Esophagus muscularis mucosa (tissue), 4 donors: ENCODE results near the gene OR6C68. TPM values are rescaled to one million over a fixed set of nuclear protein-coding genes. Genes with fewer than 3 reads are reported as not detected.

Source experiments
- DNase-seq: peaks from one replicate; pipeline ENCODE4 v3.0.0-alpha.2; 2017; ENCODE audit errors: extremely low spot score
- H3K27ac ChIP-seq, 4 donors: fragments of 200-600 bp; sonication (generic); replicated peaks in 1 of 4; 1 replicate in 3 of 4; 2 replicates in 1 of 4; pipeline ENCODE4 v1.5.1; 2016 to 2019; ENCODE audit warnings: mild to moderate bottlenecking in 1 of 4
- H3K27me3 ChIP-seq, 4 donors: fragments of 200-600 bp; sonication (generic); one replicate each; pipeline versions ENCODE4 v1.5.1 to v1.6.0; 2016 to 2019
- H3K36me3 ChIP-seq, 4 donors: fragments of 200-600 bp; sonication (generic); one replicate each; pipeline ENCODE4 v1.5.1; 2016 to 2019
- H3K4me1 ChIP-seq, 4 donors: fragments of 200-600 bp; sonication (generic); one replicate each; pipeline ENCODE4 v1.5.1; 2016 to 2019
- H3K4me3 ChIP-seq, 4 donors: fragments of 200-600 bp; sonication (generic); 1 replicate in 2 of 4; 2 replicates in 2 of 4; pipeline ENCODE4 v1.5.1; 2016 to 2019; ENCODE audit warnings: mild to moderate bottlenecking in 4 of 4, moderate library complexity in 1 of 4
- H3K9me3 ChIP-seq, 4 donors: fragments of 200-600 bp; sonication (generic); 1 replicate in 3 of 4; 2 replicates in 1 of 4; pipeline ENCODE4 v1.5.1; 2016 to 2019
- EP300 ChIP-seq: sonication (generic); formaldehyde crosslinking; IDR thresholded peaks from one replicate; pipeline ENCODE4 v1.6.1; 2017; ENCODE audit warnings: antibody characterized with exemption
- POLR2A ChIP-seq: fragments of 450-650 bp; IDR thresholded peaks from one replicate; pipeline ENCODE4 v1.6.1; 2017; ENCODE audit warnings: antibody characterized with exemption, moderate library complexity, mild to moderate bottlenecking, low read depth
- POLR2AphosphoS5 ChIP-seq, 2 donors: sonication (generic); formaldehyde crosslinking; IDR thresholded peaks; one replicate each; pipeline ENCODE4 v1.6.1; 2017; ENCODE audit warnings: antibody characterized with exemption in 2 of 2
- intact Hi-C: fragments of 100-400 bp; cut with DNase I; formaldehyde crosslinking; loops from one replicate; pipeline ENCODE4 v1.15.1; 2023
- total RNA-seq, 4 donors: library from RNA; depleted of rRNA; stranded (reverse); fragments of >200 nt; gene quantifications; one replicate each; pipeline versions ENCODE4 v1.1.0 to v1.2.1, GENCODE V29; 2016
- TF ChIP-seq, protein P1 (sequence below), 3 experiments: fragments of 200-600 bp in 2 of 3; fragments of 450-650 bp in 1 of 3; sonication (generic) in 2 of 3; IDR thresholded peaks; one replicate each; pipeline ENCODE4 v1.5.1; 2017 to 2019; ENCODE audit warnings: antibody characterized with exemption in 3 of 3, mild to moderate bottlenecking in 2 of 3, moderate library complexity in 1 of 3

OR6C68 gene
- total RNA-seq, 4 donors from 2014 or later: not detected

- TF ChIP-seq POLR2AphosphoS5 (IDR thresholded peaks at IDR 0.05): no peak
- no peak for TF ChIP-seq POLR2A
- no peak for TF ChIP-seq EP300
- TF ChIP-seq, protein P1, sequence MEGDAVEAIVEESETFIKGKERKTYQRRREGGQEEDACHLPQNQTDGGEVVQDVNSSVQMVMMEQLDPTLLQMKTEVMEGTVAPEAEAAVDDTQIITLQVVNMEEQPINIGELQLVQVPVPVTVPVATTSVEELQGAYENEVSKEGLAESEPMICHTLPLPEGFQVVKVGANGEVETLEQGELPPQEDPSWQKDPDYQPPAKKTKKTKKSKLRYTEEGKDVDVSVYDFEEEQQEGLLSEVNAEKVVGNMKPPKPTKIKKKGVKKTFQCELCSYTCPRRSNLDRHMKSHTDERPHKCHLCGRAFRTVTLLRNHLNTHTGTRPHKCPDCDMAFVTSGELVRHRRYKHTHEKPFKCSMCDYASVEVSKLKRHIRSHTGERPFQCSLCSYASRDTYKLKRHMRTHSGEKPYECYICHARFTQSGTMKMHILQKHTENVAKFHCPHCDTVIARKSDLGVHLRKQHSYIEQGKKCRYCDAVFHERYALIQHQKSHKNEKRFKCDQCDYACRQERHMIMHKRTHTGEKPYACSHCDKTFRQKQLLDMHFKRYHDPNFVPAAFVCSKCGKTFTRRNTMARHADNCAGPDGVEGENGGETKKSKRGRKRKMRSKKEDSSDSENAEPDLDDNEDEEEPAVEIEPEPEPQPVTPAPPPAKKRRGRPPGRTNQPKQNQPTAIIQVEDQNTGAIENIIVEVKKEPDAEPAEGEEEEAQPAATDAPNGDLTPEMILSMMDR (IDR thresholded peaks at IDR 0.05): no peak
Measured at GRCh38 chr12:55516391-55516790, 24.2 kb downstream of the OR6C68 start.

More at GRCh38 chr12:55516391-55516790, 24.2 kb downstream of the OR6C68 start:
- H3K4me3 ChIP-seq: no peak overlapping the region
- no peak for DNase-seq
- H3K9me3 ChIP-seq: no peaks in the 10 kb centered on the region
- no peaks in the 10 kb centered on the region for H3K36me3 ChIP-seq
- H3K27ac ChIP-seq: no peak overlapping the region
- no peaks in the 10 kb centered on the region for H3K27me3 ChIP-seq
- H3K4me1 ChIP-seq: no peaks in the 10 kb centered on the region
- intact Hi-C loops: no loop called here

Other genes with a start within 250 kb of the OR6C68 start
- not detected for gene OR6C74, start 247.8 kb upstream of the OR6C68 start, total RNA-seq
- not detected for gene OR6C6, start 195.8 kb upstream of the OR6C68 start, total RNA-seq
- gene OR6C1, start 178.0 kb upstream of the OR6C68 start, total RNA-seq: not detected
- not detected for gene OR6C3, start 161.6 kb upstream of the OR6C68 start, total RNA-seq
- not detected for gene OR6C75, start 129.4 kb upstream of the OR6C68 start, total RNA-seq
- gene OR6C65, start 91.8 kb upstream of the OR6C68 start, total RNA-seq: not detected
- not detected for gene OR6C76, start 66.1 kb upstream of the OR6C68 start, total RNA-seq
- gene OR6C2, start 48.3 kb upstream of the OR6C68 start, total RNA-seq: not detected
- gene OR6C70, start 22.2 kb upstream of the OR6C68 start, total RNA-seq: not detected
- not detected for gene OR6C4, start 57.2 kb downstream of the OR6C68 start, total RNA-seq
- gene OR2AP1, start 80.1 kb downstream of the OR6C68 start, total RNA-seq: not detected
- gene OR10P1, start 144.5 kb downstream of the OR6C68 start, total RNA-seq: not detected
- gene ITGA7, start 215.5 kb downstream of the OR6C68 start, total RNA-seq: 100 to 1,000 TPM; 155 to 245 (median 218) TPM
- 100 to 1,000 TPM; 159 to 253 (median 196) TPM for gene BLOC1S1, start 223.7 kb downstream of the OR6C68 start, total RNA-seq
- gene RDH5, start 228.0 kb downstream of the OR6C68 start, total RNA-seq: 10 to 100 TPM; 13.8 to 23.0 (median 17.2) TPM
- gene CD63, start 236.6 kb downstream of the OR6C68 start, total RNA-seq: 1,000 to 10,000 TPM in 1 of 4 donors, 100 to 1,000 TPM in 3; 742 to 1,177 (median 845) TPM